ENCODE data around the gene BST1. TPM values are rescaled to one million over a fixed set of nuclear protein-coding genes. Genes with fewer than 3 reads are reported as not detected.

BST1 gene
- total and polyA plus RNA-seq, 2 experiments from 2014 or later: 0.99 to 1.8 TPM

DNA sequence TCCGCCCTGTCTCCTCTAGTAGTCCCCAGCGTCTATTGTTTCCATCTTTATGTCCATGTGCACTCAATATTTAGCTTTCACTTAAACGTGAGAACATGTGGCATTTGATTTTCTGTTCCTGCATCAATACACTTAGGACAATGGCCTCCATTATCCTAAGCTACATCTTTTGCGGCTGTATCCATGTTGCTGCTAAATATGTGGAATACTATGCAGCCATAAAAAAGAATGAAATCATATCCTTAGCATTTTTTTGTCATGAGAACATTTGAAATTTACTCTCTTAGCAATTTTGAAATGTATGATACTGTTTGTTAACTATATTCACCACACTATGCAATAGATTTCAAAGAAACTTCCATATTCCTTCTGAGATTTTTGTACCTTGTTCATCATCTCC lies 55.4 kb downstream of the BST1 start:
- Histone ChIP-seq H2AFZ (no peak overlapping the region), H3K9me2 (ENCODE audit: insufficient read depth) (no peaks in the 10 kb centered on the region; the same call in none of the 2 replicates), H3K79me2 (replicated peaks; ENCODE audit: insufficient read depth) (no peaks in the 10 kb centered on the region), H3K4me2 (no peak overlapping the region), H4K20me1 (replicated peaks; ENCODE audit: insufficient read depth) (no peaks in the 10 kb centered on the region), H3K4me3 (no peak overlapping the region), H3K27ac (ENCODE audit: low read depth) (no peak overlapping the region), H3K36me3 (ENCODE audit: insufficient read depth) (0 out of 2 replicates have a peak, but pooled peaks cover 6% of the 10 kb centered on the region), H3K4me1 (ENCODE audit: insufficient read depth) (no peaks in the 10 kb centered on the region), H3F3A (replicated peaks; ENCODE audit: low read depth) (no peaks in the 10 kb centered on the region), H3K27me3 (ENCODE audit: insufficient read depth) (no peaks in the 10 kb centered on the region)
- H3K27me3 Mint-ChIP-seq (ENCODE audit: insufficient read depth, low read depth, poor library complexity): peaks cover 1% of the 10 kb centered on the region
- no peaks in the 10 kb centered on the region for H3K4me1 Mint-ChIP-seq
- no peaks in the 10 kb centered on the region for H3K36me3 Mint-ChIP-seq (ENCODE audit: low read depth)
- no peak overlapping the region for H3K27ac Mint-ChIP-seq
- ATAC-seq (no peak), DNase-seq (ENCODE audit: low spot score) (no peak)
- no peak for TF ChIP-seq ZNF114 (CRISPR knock-in tag; IDR thresholded peaks at IDR 0.05)
- no peak for TF ChIP-seq CTCF (conservative IDR thresholded peaks at IDR 0.05; ENCODE audit: low read depth in 2 of 2)
- TF ChIP-seq, protein P1, sequence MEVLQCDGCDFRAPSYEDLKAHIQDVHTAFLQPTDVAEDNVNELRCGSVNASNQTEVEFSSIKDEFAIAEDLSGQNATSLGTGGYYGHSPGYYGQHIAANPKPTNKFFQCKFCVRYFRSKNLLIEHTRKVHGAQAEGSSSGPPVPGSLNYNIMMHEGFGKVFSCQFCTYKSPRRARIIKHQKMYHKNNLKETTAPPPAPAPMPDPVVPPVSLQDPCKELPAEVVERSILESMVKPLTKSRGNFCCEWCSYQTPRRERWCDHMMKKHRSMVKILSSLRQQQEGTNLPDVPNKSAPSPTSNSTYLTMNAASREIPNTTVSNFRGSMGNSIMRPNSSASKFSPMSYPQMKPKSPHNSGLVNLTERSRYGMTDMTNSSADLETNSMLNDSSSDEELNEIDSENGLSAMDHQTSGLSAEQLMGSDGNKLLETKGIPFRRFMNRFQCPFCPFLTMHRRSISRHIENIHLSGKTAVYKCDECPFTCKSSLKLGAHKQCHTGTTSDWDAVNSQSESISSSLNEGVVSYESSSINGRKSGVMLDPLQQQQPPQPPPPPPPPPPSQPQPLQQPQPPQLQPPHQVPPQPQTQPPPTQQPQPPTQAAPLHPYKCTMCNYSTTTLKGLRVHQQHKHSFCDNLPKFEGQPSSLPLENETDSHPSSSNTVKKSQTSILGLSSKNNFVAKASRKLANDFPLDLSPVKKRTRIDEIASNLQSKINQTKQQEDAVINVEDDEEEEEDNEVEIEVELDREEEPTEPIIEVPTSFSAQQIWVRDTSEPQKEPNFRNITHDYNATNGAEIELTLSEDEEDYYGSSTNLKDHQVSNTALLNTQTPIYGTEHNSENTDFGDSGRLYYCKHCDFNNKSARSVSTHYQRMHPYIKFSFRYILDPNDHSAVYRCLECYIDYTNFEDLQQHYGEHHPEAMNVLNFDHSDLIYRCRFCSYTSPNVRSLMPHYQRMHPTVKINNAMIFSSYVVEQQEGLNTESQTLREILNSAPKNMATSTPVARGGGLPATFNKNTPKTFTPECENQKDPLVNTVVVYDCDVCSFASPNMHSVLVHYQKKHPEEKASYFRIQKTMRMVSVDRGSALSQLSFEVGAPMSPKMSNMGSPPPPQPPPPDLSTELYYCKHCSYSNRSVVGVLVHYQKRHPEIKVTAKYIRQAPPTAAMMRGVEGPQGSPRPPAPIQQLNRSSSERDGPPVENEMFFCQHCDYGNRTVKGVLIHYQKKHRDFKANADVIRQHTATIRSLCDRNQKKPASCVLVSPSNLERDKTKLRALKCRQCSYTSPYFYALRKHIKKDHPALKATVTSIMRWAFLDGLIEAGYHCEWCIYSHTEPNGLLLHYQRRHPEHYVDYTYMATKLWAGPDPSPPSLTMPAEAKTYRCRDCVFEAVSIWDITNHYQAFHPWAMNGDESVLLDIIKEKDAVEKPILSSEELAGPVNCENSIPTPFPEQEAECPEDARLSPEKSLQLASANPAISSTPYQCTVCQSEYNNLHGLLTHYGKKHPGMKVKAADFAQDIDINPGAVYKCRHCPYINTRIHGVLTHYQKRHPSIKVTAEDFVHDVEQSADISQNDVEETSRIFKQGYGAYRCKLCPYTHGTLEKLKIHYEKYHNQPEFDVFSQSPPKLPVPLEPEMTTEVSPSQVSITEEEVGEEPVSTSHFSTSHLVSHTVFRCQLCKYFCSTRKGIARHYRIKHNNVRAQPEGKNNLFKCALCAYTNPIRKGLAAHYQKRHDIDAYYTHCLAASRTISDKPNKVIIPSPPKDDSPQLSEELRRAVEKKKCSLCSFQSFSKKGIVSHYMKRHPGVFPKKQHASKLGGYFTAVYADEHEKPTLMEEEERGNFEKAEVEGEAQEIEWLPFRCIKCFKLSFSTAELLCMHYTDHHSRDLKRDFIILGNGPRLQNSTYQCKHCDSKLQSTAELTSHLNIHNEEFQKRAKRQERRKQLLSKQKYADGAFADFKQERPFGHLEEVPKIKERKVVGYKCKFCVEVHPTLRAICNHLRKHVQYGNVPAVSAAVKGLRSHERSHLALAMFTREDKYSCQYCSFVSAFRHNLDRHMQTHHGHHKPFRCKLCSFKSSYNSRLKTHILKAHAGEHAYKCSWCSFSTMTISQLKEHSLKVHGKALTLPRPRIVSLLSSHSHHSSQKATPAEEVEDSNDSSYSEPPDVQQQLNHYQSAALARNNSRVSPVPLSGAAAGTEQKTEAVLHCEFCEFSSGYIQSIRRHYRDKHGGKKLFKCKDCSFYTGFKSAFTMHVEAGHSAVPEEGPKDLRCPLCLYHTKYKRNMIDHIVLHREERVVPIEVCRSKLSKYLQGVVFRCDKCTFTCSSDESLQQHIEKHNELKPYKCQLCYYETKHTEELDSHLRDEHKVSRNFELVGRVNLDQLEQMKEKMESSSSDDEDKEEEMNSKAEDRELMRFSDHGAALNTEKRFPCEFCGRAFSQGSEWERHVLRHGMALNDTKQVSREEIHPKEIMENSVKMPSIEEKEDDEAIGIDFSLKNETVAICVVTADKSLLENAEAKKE (CRISPR knock-in tag; IDR thresholded peaks at IDR 0.05): no peak
- TF ChIP-seq ZNF331 (CRISPR knock-in tag; IDR thresholded peaks at IDR 0.05; ENCODE audit: low read depth): no peak
- no peak for TF ChIP-seq POLR2AphosphoS5 (IDR thresholded peaks at IDR 0.05; ENCODE audit: low read depth)
- no peak for TF ChIP-seq ETS1 (IDR thresholded peaks at IDR 0.05)
- no peak for TF ChIP-seq EZH2 (IDR thresholded peaks at IDR 0.05; ENCODE audit: low read depth, unreplicated experiment)
- TF ChIP-seq CREB1 (CRISPR knock-in tag; IDR thresholded peaks at IDR 0.05; ENCODE audit: low read depth): no peak
- TF ChIP-seq, protein P2, sequence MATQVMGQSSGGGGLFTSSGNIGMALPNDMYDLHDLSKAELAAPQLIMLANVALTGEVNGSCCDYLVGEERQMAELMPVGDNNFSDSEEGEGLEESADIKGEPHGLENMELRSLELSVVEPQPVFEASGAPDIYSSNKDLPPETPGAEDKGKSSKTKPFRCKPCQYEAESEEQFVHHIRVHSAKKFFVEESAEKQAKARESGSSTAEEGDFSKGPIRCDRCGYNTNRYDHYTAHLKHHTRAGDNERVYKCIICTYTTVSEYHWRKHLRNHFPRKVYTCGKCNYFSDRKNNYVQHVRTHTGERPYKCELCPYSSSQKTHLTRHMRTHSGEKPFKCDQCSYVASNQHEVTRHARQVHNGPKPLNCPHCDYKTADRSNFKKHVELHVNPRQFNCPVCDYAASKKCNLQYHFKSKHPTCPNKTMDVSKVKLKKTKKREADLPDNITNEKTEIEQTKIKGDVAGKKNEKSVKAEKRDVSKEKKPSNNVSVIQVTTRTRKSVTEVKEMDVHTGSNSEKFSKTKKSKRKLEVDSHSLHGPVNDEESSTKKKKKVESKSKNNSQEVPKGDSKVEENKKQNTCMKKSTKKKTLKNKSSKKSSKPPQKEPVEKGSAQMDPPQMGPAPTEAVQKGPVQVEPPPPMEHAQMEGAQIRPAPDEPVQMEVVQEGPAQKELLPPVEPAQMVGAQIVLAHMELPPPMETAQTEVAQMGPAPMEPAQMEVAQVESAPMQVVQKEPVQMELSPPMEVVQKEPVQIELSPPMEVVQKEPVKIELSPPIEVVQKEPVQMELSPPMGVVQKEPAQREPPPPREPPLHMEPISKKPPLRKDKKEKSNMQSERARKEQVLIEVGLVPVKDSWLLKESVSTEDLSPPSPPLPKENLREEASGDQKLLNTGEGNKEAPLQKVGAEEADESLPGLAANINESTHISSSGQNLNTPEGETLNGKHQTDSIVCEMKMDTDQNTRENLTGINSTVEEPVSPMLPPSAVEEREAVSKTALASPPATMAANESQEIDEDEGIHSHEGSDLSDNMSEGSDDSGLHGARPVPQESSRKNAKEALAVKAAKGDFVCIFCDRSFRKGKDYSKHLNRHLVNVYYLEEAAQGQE (IDR thresholded peaks at IDR 0.05; ENCODE audit: unreplicated experiment): no peak
- TF ChIP-seq JUNB (IDR thresholded peaks at IDR 0.05; ENCODE audit: unreplicated experiment): no peak
- TF ChIP-seq EZH2phosphoT487 (IDR thresholded peaks at IDR 0.05; ENCODE audit: unreplicated experiment): no peak
- TF ChIP-seq NANOG (IDR thresholded peaks at IDR 0.05; ENCODE audit: borderline replicate concordance): no peak
- TF ChIP-seq STAT1 (IDR thresholded peaks at IDR 0.05; ENCODE audit: unreplicated experiment): no peak
- no peak overlapping the region for H3K4me3 Mint-ChIP-seq
- no peaks in the 10 kb centered on the region for H3K9me3 Mint-ChIP-seq

Measured in GM23338 (cell line).